HEK293 (cell line): ENCODE data around the gene TMED4.

Experiments
- CTCF ChIA-PET: fragments of 350-600 bp; formaldehyde crosslinking; extraction: SDS; loops from one replicate; lab custom pipeline; 2021; ENCODE audit warnings: antibody characterized with exemption; lab: Yijun Ruan, JAX
- POLR2A ChIA-PET: fragments of 300-600 bp; formaldehyde crosslinking; extraction: SDS; loops from one replicate; lab custom pipeline; 2020; ENCODE audit warnings: antibody characterized with exemption, inconsistent platforms; lab: Yijun Ruan, JAX
- H3K27ac ChIP-seq: fragments of 200-500 bp; sonication (Bioruptor generic); 2 replicates; pipeline ENCODE4 v1.5.1; 2014; ENCODE audit warnings: low read depth, low read length, control low read depth, inconsistent platforms; ENCODE audit errors: extremely low read depth
- H3K36me3 ChIP-seq, 2 experiments: fragments of 200-500 bp in 1 of 2; sonication (Bioruptor generic) in 1 of 2; 1 replicate in 1 of 2; 2 replicates in 1 of 2; pipeline ENCODE4 v1.5.1; 2014 to 2017; ENCODE audit warnings: inconsistent platforms in 2 of 2, low read length in 2 of 2; ENCODE audit not compliant: control insufficient read depth in 2 of 2, insufficient read depth in 1 of 2
- H3K4me1 ChIP-seq: fragments of 200-500 bp; sonication (Bioruptor generic); 2 replicates; pipeline ENCODE4 v1.5.1; 2014; ENCODE audit warnings: mild to moderate bottlenecking, low read length, inconsistent platforms; ENCODE audit not compliant: control insufficient read depth, insufficient read depth
- H3K4me3 ChIP-seq: 2 replicates; pipeline ENCODE4 v1.5.1; 2011; ENCODE audit warnings: low read depth, mild to moderate bottlenecking, control low read depth, low read length, moderate library complexity
- H3K9me3 ChIP-seq: fragments of 200-500 bp; sonication (Bioruptor generic); 2 replicates; pipeline ENCODE4 v1.5.1; 2014; ENCODE audit warnings: low read depth, low read length, inconsistent platforms; ENCODE audit not compliant: control insufficient read depth, insufficient read depth
- KLF16 ChIP-seq: fragments of 450-650 bp; formaldehyde crosslinking; IDR thresholded peaks from 2 replicates; pipeline ENCODE4 v1.5.1; 2017; ENCODE audit warnings: missing biosample characterization, missing genetic modification characterization
- PATZ1 ChIP-seq: fragments of 450-650 bp; formaldehyde crosslinking; IDR thresholded peaks from 2 replicates; pipeline ENCODE4 v1.5.1; 2016; ENCODE audit warnings: missing biosample characterization, missing genetic modification characterization
- REST ChIP-seq: fragments of 450-650 bp; formaldehyde crosslinking; IDR thresholded peaks from 2 replicates; pipeline ENCODE4 v1.5.1; 2016; ENCODE audit warnings: missing biosample characterization, missing genetic modification characterization
- ZBTB21 ChIP-seq: fragments of 450-650 bp; formaldehyde crosslinking; IDR thresholded peaks from 2 replicates; pipeline ENCODE4 v1.5.1; 2017; ENCODE audit warnings: missing biosample characterization, missing genetic modification characterization
- ZNF138 ChIP-seq: fragments of 450-650 bp; formaldehyde crosslinking; IDR thresholded peaks from 2 replicates; pipeline ENCODE4 v1.5.1; 2016; ENCODE audit warnings: missing biosample characterization, missing genetic modification characterization, borderline replicate concordance
- ZNF184 ChIP-seq: fragments of 450-650 bp; IDR thresholded peaks from 2 replicates; pipeline ENCODE4 v1.5.1; 2018; ENCODE audit warnings: missing biosample characterization, mild to moderate bottlenecking, missing genetic modification characterization
- ZNF211 ChIP-seq: fragments of 450-650 bp; formaldehyde crosslinking; IDR thresholded peaks from 2 replicates; pipeline ENCODE4 v1.5.1; 2016; ENCODE audit warnings: low read depth, missing biosample characterization, missing genetic modification characterization
- ZNF239 ChIP-seq: fragments of 450-650 bp; formaldehyde crosslinking; IDR thresholded peaks from 2 replicates; pipeline ENCODE4 v1.5.1; 2016; ENCODE audit warnings: missing biosample characterization, missing genetic modification characterization
- ZNF350 ChIP-seq: fragments of 450-650 bp; formaldehyde crosslinking; IDR thresholded peaks from 2 replicates; pipeline ENCODE4 v1.5.0; 2017; ENCODE audit warnings: missing biosample characterization, mild to moderate bottlenecking, missing genetic modification characterization
- ZNF37A ChIP-seq: fragments of 450-650 bp; IDR thresholded peaks from 2 replicates; pipeline ENCODE4 v1.5.1; 2018; ENCODE audit warnings: missing biosample characterization, missing genetic modification characterization
- ZNF501 ChIP-seq: fragments of 450-650 bp; formaldehyde crosslinking; IDR thresholded peaks from 2 replicates; pipeline ENCODE4 v1.5.1; 2016; ENCODE audit warnings: missing biosample characterization, missing genetic modification characterization
- ZNF548 ChIP-seq: fragments of 450-650 bp; formaldehyde crosslinking; IDR thresholded peaks from 2 replicates; pipeline ENCODE4 v1.5.1; 2016; ENCODE audit warnings: missing biosample characterization, missing genetic modification characterization
- ZNF621 ChIP-seq: fragments of 450-650 bp; formaldehyde crosslinking; IDR thresholded peaks from 2 replicates; pipeline ENCODE4 v1.5.1; 2017; ENCODE audit warnings: missing biosample characterization, missing genetic modification characterization
- ZNF624 ChIP-seq: fragments of 450-650 bp; formaldehyde crosslinking; IDR thresholded peaks from 2 replicates; pipeline ENCODE4 v1.5.1; 2017; ENCODE audit warnings: missing biosample characterization, missing genetic modification characterization
- ZNF660 ChIP-seq: fragments of 450-650 bp; IDR thresholded peaks from 2 replicates; pipeline ENCODE4 v1.5.1; 2018; ENCODE audit warnings: missing biosample characterization, mild to moderate bottlenecking, missing genetic modification characterization
- ZNF747 ChIP-seq: fragments of 450-650 bp; formaldehyde crosslinking; IDR thresholded peaks from 2 replicates; pipeline ENCODE4 v1.5.1; 2016; ENCODE audit warnings: missing biosample characterization, missing genetic modification characterization
- ZSCAN18 ChIP-seq: fragments of 450-650 bp; formaldehyde crosslinking; IDR thresholded peaks from 2 replicates; pipeline ENCODE4 v1.5.1; 2016; ENCODE audit warnings: missing biosample characterization, missing genetic modification characterization
- TF ChIP-seq, protein P1 (sequence below): fragments of 450-650 bp; formaldehyde crosslinking; IDR thresholded peaks from 2 replicates; pipeline ENCODE4 v1.5.1; 2016; ENCODE audit warnings: missing biosample characterization, missing genetic modification characterization

The TMED4 gene

DNA sequence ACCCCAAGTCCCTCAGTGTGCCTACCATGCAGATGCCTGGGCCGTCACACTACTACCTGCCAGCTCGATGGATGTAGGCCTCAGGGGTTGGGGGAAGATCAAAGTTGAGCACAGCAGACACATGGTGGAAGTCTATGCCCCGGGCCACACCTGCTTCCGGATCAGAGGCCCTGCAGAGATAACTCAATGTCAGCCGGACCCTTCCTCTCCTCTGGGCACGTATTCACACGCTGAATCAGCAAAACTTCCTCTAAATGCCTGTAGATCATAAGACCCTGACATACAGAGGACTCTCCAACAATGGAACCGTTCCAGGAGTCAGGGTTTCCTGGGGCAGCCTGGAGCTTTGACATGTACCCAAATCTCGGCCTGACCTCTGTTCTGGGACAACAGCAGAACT, 12.1 kb downstream of the TMED4 start:
- ChIA-PET CTCF (interaction anchor here (0.6 to 0.8 kb wide), 3 partner anchors 35 to 485 kb away, joined by 3 to 4 read pairs (median 4); no protein-coding TSS in a partner anchor), POLR2A (interaction anchor here (0.6 kb wide), 1 partner anchor 43 kb away, joined by 4 read pairs; no protein-coding TSS in a partner anchor)
- H3K27ac ChIP-seq = no peak overlapping the region
- no peaks in the 10 kb centered on the region for H3K4me1 ChIP-seq
- H3K36me3 ChIP-seq = peaks cover 22 to 86% of the 10 kb centered on the region in 2 experiments
- H3K4me3 ChIP-seq = no peak overlapping the region
- TF ChIP-seq, protein P1, sequence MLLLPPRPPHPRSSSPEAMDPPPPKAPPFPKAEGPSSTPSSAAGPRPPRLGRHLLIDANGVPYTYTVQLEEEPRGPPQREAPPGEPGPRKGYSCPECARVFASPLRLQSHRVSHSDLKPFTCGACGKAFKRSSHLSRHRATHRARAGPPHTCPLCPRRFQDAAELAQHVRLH (tag by site-specific recombination) = no peak
- 0 out of 2 replicates have a peak, but pooled peaks have one; percentile 15 for TF ChIP-seq REST (tag by site-specific recombination)
- no peaks in the 10 kb centered on the region for H3K9me3 ChIP-seq

GRCh38 chr7:44568771-44569560, 13.1 kb downstream of the TMED4 start:
- ChIA-PET POLR2A (interaction anchor here (1.5 kb wide), 1 partner anchor 13 kb away, joined by 3 read pairs; the partner anchor contains the start of gene TMED4), CTCF (interaction anchor here (0.5 to 1.5 kb wide), 2 partner anchors 32 to 221 kb away, joined by 3 to 4 read pairs; no protein-coding TSS in a partner anchor)
- Histone ChIP-seq H3K27ac (no peak overlapping the region), H3K4me1 (no peaks in the 10 kb centered on the region), H3K4me3 (no peak overlapping the region), H3K36me3 (peaks cover 22 to 92% of the 10 kb centered on the region in 2 experiments), H3K9me3 (no peaks in the 10 kb centered on the region)
- TF ChIP-seq ZNF660 (tag by site-specific recombination) = no peak
- no peak for TF ChIP-seq ZNF624 (tag by site-specific recombination)
- no peak for TF ChIP-seq ZNF548 (tag by site-specific recombination)
- no peak for TF ChIP-seq ZNF350 (tag by site-specific recombination)
- TF ChIP-seq ZNF138 (tag by site-specific recombination) = no peak
- TF ChIP-seq ZNF184 (tag by site-specific recombination) = no peak
- TF ChIP-seq ZNF239 (tag by site-specific recombination) = no peak
- no peak for TF ChIP-seq ZNF501 (tag by site-specific recombination)
- TF ChIP-seq KLF16 (tag by site-specific recombination) = no peak
- TF ChIP-seq ZNF621 = no peak

GRCh38 chr7:44567884-44568283, 14.1 kb downstream of the TMED4 start:
- Histone ChIP-seq H3K36me3 (peaks cover 22 to 93% of the 10 kb centered on the region in 2 experiments), H3K27ac (no peak overlapping the region), H3K4me1 (no peaks in the 10 kb centered on the region; the same call in 1 of the 2 replicates), H3K4me3 (no peak overlapping the region), H3K9me3 (no peaks in the 10 kb centered on the region)
- TF ChIP-seq ZNF37A (tag by site-specific recombination) (no peak), ZNF747 (no peak), ZSCAN18 (tag by site-specific recombination) (no peak), ZNF211 (tag by site-specific recombination) (no peak), ZBTB21 (tag by site-specific recombination) (no peak), PATZ1 (tag by site-specific recombination) (no peak)
- ChIA-PET POLR2A (interaction anchor here (1.5 kb wide), 1 partner anchor 14 kb away, joined by 3 read pairs; the partner anchor contains the start of gene TMED4), CTCF (interaction anchor here (0.6 to 1.5 kb wide), 2 partner anchors 31 to 414 kb away, joined by 3 read pairs; no protein-coding TSS in a partner anchor)
